Measurements from ENCODE around the gene LYPD1.

Gene LYPD1

DNA sequence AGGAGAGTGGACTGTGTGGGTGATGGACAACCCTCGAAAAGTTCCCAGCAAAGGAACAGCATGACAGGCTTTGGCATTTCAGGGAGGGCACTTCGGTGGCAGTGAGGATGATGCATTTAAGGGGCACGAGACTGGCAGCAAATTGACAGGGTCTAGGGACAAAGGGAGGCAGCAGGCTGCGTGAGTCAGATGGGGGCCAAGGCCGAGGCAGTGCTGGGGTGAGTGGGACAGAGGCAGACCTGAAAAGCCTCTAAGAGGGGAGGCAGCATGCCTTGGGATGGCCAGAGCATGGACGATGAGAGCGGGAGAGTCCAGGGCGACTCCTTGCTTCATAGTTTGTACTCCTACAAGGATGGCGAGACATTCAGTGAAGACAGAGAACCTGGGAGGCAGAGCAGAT is 49.5 kb upstream of the LYPD1 start:
- no peaks in the 10 kb centered on the region for H3K9me3 ChIP-seq (ENCODE audit: control insufficient read depth, insufficient read depth, low read depth, low read length)
- H3K36me3 ChIP-seq (ENCODE audit: control insufficient read depth in 2 of 2, insufficient read depth in 1 of 2, low read length in 2 of 2): no peaks in the 10 kb centered on the region
- no peak overlapping the region for H3K4me3 ChIP-seq (ENCODE audit: low read depth, low read length)
- H3K4me1 ChIP-seq (ENCODE audit: control insufficient read depth, insufficient read depth, low read length): no peaks in the 10 kb centered on the region
- H3K27ac ChIP-seq (ENCODE audit: extremely low read depth, low read depth, low read length): no peak overlapping the region
- POLR2A ChIA-PET: no interaction called here
- no peak for TF ChIP-seq ZNF112 (tag by site-specific recombination; IDR thresholded peaks at IDR 0.05)
- TF ChIP-seq ZNF785 (tag by site-specific recombination; IDR thresholded peaks at IDR 0.05): no peak
- TF ChIP-seq ZNF837 (tag by site-specific recombination; IDR thresholded peaks at IDR 0.05): no peak
- TF ChIP-seq ZNF670 (tag by site-specific recombination; IDR thresholded peaks at IDR 0.05; ENCODE audit: low read depth): no peak
- TF ChIP-seq ZNF23 (tag by site-specific recombination; IDR thresholded peaks at IDR 0.05; ENCODE audit: borderline replicate concordance): no peak
- TF ChIP-seq ZNF488 (tag by site-specific recombination; IDR thresholded peaks at IDR 0.05): no peak
- CTCF ChIA-PET: no interaction called here

DNA sequence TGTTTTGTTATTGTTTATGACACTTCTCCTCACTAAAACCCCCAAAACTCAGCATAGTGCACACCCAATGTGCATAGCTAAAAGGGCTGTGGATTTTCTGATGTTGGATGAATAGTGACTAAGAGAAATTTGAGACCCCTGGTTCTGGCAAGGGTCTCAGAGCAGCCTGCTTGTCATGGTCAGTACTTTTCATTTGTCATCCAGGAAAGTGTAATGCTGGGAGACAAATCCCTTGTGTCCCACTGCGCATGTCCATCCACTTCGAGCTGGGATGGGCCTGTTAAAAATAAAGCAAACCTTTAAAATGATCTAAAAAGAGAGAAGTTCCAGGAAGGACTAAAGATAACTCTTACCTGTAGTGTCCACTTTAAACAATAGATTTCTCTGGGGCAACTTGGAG is 46.9 kb upstream of the LYPD1 start:
- TF ChIP-seq ZNF24 (tag by site-specific recombination; IDR thresholded peaks at IDR 0.05) (no peak), MZF1 (tag by site-specific recombination; IDR thresholded peaks at IDR 0.05; ENCODE audit: borderline replicate concordance) (no peak), HOXC10 (CRISPR knock-in tag; IDR thresholded peaks at IDR 0.05) (no peak), MYNN (tag by site-specific recombination; IDR thresholded peaks at IDR 0.05; ENCODE audit: borderline replicate concordance) (no peak), ZNF610 (tag by site-specific recombination; IDR thresholded peaks at IDR 0.05; ENCODE audit: borderline replicate concordance) (no peak), ZNF677 (tag by site-specific recombination; IDR thresholded peaks at IDR 0.05) (no peak), ZNF555 (tag by site-specific recombination; conservative IDR thresholded peaks at IDR 0.05) (no peak), ATF2 (tag by site-specific recombination; IDR thresholded peaks at IDR 0.05; ENCODE audit: low read depth) (no peak)
- TF ChIP-seq, protein P1, sequence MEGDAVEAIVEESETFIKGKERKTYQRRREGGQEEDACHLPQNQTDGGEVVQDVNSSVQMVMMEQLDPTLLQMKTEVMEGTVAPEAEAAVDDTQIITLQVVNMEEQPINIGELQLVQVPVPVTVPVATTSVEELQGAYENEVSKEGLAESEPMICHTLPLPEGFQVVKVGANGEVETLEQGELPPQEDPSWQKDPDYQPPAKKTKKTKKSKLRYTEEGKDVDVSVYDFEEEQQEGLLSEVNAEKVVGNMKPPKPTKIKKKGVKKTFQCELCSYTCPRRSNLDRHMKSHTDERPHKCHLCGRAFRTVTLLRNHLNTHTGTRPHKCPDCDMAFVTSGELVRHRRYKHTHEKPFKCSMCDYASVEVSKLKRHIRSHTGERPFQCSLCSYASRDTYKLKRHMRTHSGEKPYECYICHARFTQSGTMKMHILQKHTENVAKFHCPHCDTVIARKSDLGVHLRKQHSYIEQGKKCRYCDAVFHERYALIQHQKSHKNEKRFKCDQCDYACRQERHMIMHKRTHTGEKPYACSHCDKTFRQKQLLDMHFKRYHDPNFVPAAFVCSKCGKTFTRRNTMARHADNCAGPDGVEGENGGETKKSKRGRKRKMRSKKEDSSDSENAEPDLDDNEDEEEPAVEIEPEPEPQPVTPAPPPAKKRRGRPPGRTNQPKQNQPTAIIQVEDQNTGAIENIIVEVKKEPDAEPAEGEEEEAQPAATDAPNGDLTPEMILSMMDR (tag by site-specific recombination; IDR thresholded peaks at IDR 0.05): no peak
- TF ChIP-seq, protein P2, sequence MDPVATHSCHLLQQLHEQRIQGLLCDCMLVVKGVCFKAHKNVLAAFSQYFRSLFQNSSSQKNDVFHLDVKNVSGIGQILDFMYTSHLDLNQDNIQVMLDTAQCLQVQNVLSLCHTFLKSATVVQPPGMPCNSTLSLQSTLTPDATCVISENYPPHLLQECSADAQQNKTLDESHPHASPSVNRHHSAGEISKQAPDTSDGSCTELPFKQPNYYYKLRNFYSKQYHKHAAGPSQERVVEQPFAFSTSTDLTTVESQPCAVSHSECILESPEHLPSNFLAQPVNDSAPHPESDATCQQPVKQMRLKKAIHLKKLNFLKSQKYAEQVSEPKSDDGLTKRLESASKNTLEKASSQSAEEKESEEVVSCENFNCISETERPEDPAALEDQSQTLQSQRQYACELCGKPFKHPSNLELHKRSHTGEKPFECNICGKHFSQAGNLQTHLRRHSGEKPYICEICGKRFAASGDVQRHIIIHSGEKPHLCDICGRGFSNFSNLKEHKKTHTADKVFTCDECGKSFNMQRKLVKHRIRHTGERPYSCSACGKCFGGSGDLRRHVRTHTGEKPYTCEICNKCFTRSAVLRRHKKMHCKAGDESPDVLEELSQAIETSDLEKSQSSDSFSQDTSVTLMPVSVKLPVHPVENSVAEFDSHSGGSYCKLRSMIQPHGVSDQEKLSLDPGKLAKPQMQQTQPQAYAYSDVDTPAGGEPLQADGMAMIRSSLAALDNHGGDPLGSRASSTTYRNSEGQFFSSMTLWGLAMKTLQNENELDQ (tag by site-specific recombination; IDR thresholded peaks at IDR 0.05; ENCODE audit: low read depth): no peak
- Histone ChIP-seq H3K9me3 (ENCODE audit: control insufficient read depth, insufficient read depth, low read depth, low read length) (no peaks in the 10 kb centered on the region), H3K36me3 (ENCODE audit: control insufficient read depth in 2 of 2, insufficient read depth in 1 of 2, low read length in 2 of 2) (no peaks in the 10 kb centered on the region), H3K4me3 (ENCODE audit: low read depth, low read length) (no peak overlapping the region), H3K27ac (ENCODE audit: extremely low read depth, low read depth, low read length) (no peak overlapping the region), H3K4me1 (ENCODE audit: control insufficient read depth, insufficient read depth, low read length) (no peaks in the 10 kb centered on the region)
- ChIA-PET CTCF (no interaction called here), POLR2A (no interaction called here)
